Nephron progenitor cell (in vitro differentiated cells): Measurements from ENCODE around the gene PHF19.

ENCODE experiments used
- DNase-seq: peaks from one replicate; pipeline ENCODE4 v3.0.0; 2021
- H3K27ac Mint-ChIP-seq: 2 replicates; pipeline ENCODE4 v1.8.0; 2021; ENCODE audit warnings: mild to moderate bottlenecking, moderate library complexity, mixed read lengths
- H3K27me3 Mint-ChIP-seq: 2 replicates; pipeline ENCODE4 v1.8.0; 2021; ENCODE audit warnings: mild to moderate bottlenecking, low read depth, mixed read lengths; ENCODE audit not compliant: poor library complexity
- H3K36me3 Mint-ChIP-seq: 2 replicates; pipeline ENCODE4 v1.8.0; 2021; ENCODE audit warnings: low read depth, mixed read lengths
- H3K4me1 Mint-ChIP-seq: 2 replicates; pipeline ENCODE4 v1.8.0; 2021; ENCODE audit warnings: mixed read lengths
- H3K4me3 Mint-ChIP-seq: 2 replicates; pipeline ENCODE4 v1.8.0; 2021; ENCODE audit warnings: mild to moderate bottlenecking, moderate library complexity, mixed read lengths
- H3K9me3 Mint-ChIP-seq: 2 replicates; pipeline ENCODE4 v1.8.0; 2021; ENCODE audit warnings: mild to moderate bottlenecking, moderate library complexity, mixed read lengths
- TF ChIP-seq, protein P1 (sequence below): fragments of 200-600 bp; sonication (generic); IDR thresholded peaks from 2 replicates; pipeline ENCODE4 v1.5.0; 2021; ENCODE audit warnings: antibody characterized with exemption

The PHF19 gene

DNA sequence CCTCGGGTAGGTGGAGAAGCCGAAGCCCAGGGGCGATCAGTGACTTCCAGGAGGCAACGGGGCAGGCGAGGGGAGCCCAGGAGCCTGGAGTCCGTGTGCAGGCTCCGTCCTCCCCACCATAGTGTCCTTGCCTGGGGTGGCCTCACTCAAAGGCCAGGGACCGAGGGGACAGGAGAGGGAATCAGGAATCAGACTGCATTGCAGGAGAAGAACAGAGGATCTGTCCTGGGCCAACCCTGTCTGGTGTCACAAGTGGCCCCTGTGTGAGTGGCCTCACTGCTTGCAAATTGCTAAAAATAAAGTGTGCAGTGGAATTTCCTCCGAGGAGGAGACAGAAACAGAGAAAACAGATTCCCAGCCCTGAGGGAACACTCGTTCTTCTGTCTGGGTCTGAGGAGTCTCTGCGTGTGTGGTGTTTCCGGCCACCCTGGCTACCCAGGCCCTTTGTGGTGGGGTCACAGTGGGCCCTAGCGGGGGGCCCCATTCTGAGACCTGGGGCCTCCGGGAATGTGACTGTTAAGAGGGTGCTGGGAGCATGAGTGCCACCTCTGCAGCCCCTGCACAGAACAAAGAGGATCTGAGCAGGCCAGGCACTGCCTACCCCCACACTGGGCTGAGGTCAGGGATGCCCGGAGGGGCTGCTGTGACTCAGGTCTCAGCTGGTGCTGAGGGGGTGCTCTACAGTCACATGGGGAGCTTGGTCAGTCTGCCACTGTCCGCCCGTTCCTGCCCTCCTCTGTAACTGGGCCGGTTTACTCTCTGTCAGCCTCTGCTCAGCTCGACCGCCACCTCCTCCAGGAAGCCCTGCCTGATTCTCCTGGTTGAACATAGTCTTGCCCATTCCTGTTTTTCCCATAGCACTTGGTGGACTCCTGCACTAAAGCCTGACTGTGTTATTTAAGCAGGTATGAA is 42.2 kb upstream of the PHF19 start:
- no peaks in the 10 kb centered on the region for H3K27me3 Mint-ChIP-seq
- no peak for DNase-seq
- peak overlapping the region; percentile 92 for H3K27ac Mint-ChIP-seq
- H3K4me1 Mint-ChIP-seq, result peaks cover 57% of the 10 kb centered on the region
- TF ChIP-seq, protein P1, sequence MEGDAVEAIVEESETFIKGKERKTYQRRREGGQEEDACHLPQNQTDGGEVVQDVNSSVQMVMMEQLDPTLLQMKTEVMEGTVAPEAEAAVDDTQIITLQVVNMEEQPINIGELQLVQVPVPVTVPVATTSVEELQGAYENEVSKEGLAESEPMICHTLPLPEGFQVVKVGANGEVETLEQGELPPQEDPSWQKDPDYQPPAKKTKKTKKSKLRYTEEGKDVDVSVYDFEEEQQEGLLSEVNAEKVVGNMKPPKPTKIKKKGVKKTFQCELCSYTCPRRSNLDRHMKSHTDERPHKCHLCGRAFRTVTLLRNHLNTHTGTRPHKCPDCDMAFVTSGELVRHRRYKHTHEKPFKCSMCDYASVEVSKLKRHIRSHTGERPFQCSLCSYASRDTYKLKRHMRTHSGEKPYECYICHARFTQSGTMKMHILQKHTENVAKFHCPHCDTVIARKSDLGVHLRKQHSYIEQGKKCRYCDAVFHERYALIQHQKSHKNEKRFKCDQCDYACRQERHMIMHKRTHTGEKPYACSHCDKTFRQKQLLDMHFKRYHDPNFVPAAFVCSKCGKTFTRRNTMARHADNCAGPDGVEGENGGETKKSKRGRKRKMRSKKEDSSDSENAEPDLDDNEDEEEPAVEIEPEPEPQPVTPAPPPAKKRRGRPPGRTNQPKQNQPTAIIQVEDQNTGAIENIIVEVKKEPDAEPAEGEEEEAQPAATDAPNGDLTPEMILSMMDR, result no peak
- H3K9me3 Mint-ChIP-seq, result no peaks in the 10 kb centered on the region
- H3K4me3 Mint-ChIP-seq, result no peak overlapping the region
- peaks cover 6% of the 10 kb centered on the region for H3K36me3 Mint-ChIP-seq

- peaks cover 66% of the 10 kb centered on the region for H3K4me1 Mint-ChIP-seq
- TF ChIP-seq, protein P1, result no peak
- no peak overlapping the region for H3K4me3 Mint-ChIP-seq
- DNase-seq, result no peak
- peaks cover 4% of the 10 kb centered on the region for H3K27me3 Mint-ChIP-seq
- H3K9me3 Mint-ChIP-seq, result no peaks in the 10 kb centered on the region
- H3K27ac Mint-ChIP-seq, result no peak overlapping the region
- H3K36me3 Mint-ChIP-seq, result peaks cover 6% of the 10 kb centered on the region
Measured at GRCh38 chr9:120917929-120918762, 41.2 kb upstream of the PHF19 start.

- no peak for DNase-seq
- no peaks in the 10 kb centered on the region for H3K9me3 Mint-ChIP-seq
- H3K27ac Mint-ChIP-seq, result no peak overlapping the region
- TF ChIP-seq, protein P1, result no peak
- H3K36me3 Mint-ChIP-seq, result peaks cover 6% of the 10 kb centered on the region
- no peak overlapping the region for H3K4me3 Mint-ChIP-seq
- H3K4me1 Mint-ChIP-seq, result peaks cover 72% of the 10 kb centered on the region
- H3K27me3 Mint-ChIP-seq, result peaks cover 4% of the 10 kb centered on the region
Measured at GRCh38 chr9:120916991-120917880, 40.2 kb upstream of the PHF19 start.

DNA sequence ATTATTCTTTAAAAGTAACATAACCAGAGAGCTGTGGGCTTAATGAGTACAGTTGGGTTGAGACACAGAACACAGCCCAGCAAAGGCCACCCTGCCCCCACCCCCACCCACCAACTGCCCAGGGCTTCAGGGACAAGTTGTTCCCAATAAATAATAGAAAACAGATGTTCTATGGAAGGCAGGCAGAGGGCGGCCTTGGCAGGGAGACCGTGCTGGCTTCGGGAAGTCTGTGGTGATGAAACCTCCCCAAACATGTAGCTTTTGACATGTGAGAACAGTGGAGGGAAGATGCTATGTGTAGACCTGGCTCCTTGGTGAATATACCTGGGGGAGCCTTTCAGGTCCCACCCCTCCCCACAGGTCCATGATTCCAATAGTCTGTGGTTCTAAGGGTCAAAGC is 39.6 kb upstream of the PHF19 start:
- no peak overlapping the region for H3K4me3 Mint-ChIP-seq

GRCh38 chr9:120915854-120916470 is 39.0 kb upstream of the PHF19 start:
- Mint-ChIP-seq H3K27ac (no peak overlapping the region), H3K36me3 (peaks cover 6% of the 10 kb centered on the region), H3K4me3 (no peak overlapping the region), H3K4me1 (peaks cover 66% of the 10 kb centered on the region), H3K9me3 (no peaks in the 10 kb centered on the region), H3K27me3 (peaks cover 4% of the 10 kb centered on the region)
- TF ChIP-seq, protein P1, result no peak
- DNase-seq, result no peak

More for the DNA sequence above, 39.6 kb upstream of the PHF19 start:
- DNase-seq, result no peak
- TF ChIP-seq, protein P1, result no peak
- Mint-ChIP-seq H3K27me3 (peaks cover 4% of the 10 kb centered on the region), H3K27ac (no peak overlapping the region), H3K4me1 (peaks cover 72% of the 10 kb centered on the region), H3K9me3 (no peaks in the 10 kb centered on the region), H3K36me3 (peaks cover 6% of the 10 kb centered on the region)
